DOHH2 (cell line): Measurements from ENCODE around the gene MARS1.

Experiments used
- CTCF ChIP-seq: fragments of 200-600 bp; sonication (generic); IDR thresholded peaks from one replicate; pipeline ENCODE4 v1.5.1; 2014; ENCODE audit warnings: antibody characterized with exemption, mild to moderate bottlenecking, low read depth, low read length; ENCODE audit not compliant: poor library complexity, severe bottlenecking
- EZH2phosphoT487 ChIP-seq: fragments of 200-600 bp; sonication (generic); IDR thresholded peaks from 2 replicates; pipeline ENCODE4 v1.6.1; 2017; ENCODE audit warnings: borderline replicate concordance, mild to moderate bottlenecking, antibody characterized with exemption, low read length, moderate library complexity, mixed read lengths

GRCh38 chr12:57553343-57554202, 65.7 kb downstream of the MARS1 start:
- TF ChIP-seq EZH2phosphoT487 (no peak), CTCF (no peak)
